Activated T-helper 9 cell treated with anti-CD3 and anti-CD28 coated beads, Interleukin-2, amount 50 U/mL, for 16 hours (primary cell): ENCODE results near the gene TMEM108.

Source experiments
- DNase-seq: peaks from one replicate; pipeline ENCODE4 v3.0.0-alpha.2; 2020; ENCODE audit warnings: low read depth

TMEM108 gene

DNA sequence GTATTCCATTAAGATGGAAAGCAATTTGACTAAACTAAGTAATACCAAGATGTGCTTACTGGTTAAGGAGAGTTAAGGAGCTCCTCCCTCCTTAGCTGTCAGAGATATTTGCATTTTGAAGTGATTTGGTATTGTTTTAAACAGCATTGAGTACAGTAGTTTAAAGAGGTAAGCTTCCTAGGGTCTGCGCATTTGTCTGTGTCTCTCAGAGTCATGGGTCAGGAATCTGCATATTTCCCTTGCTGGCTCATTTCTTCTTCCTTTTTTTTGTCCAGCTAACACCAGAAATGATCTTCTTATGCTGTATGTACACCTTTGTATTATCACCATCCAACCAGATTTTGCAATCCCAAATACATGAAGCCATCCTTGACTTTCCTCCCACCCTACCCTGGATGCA lies 198.7 kb downstream of the TMEM108 start:
- no peak for DNase-seq

GRCh38 chr3:133237380-133237779 lies 199.2 kb downstream of the TMEM108 start:
- DNase-seq, result no peak

GRCh38 chr3:133238015-133238414 lies 199.8 kb downstream of the TMEM108 start:
- no peak for DNase-seq

- no peak for DNase-seq
Observed at GRCh38 chr3:133246119-133246518, 207.9 kb downstream of the TMEM108 start.

- DNase-seq, result no peak
Observed at GRCh38 chr3:133246773-133247172, 208.6 kb downstream of the TMEM108 start.

- DNase-seq, result no peak
Observed at GRCh38 chr3:133248389-133248788, 210.2 kb downstream of the TMEM108 start.

- no peak for DNase-seq
Observed at GRCh38 chr3:133249490-133249889, 211.3 kb downstream of the TMEM108 start.

- no peak for DNase-seq
Observed at GRCh38 chr3:133254151-133254550, 216.0 kb downstream of the TMEM108 start.

- no peak for DNase-seq
Observed at GRCh38 chr3:133254716-133255115, 216.5 kb downstream of the TMEM108 start.

DNA sequence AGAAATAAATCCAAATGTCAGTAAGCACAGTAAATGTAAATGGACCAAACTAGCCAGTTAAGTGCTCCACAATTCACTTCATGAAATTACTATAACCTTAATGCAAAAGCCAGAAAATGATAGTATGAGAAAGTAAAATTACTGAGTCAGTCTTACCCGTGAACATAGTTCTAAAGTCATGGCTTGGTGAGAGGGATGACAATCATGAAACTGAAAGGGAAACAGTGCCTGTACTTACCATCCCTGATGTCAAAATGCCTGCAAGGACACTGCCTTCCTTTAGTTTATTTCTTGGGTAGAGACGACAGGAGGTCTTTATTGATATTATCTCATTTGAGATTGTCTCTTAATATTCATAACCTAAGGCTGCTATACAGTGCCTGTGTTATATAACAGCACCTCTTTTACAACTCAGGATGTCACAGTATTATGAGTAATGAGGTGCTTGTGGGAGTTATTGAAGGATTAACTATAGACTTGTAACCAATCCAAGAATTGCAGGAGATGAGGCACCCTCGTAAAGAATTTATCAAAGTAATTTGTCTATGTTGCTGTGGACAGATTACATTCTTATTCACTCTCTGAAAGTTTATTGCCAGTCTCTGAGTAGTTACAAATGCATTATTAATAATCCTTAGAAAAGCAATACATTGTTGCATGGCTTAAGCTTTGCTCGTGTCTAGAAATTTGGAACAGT lies 218.7 kb downstream of the TMEM108 start:
- DNase-seq, result no peak

GRCh38 chr3:133258358-133258757 lies 220.2 kb downstream of the TMEM108 start:
- no peak for DNase-seq

GRCh38 chr3:133259767-133260166 lies 221.6 kb downstream of the TMEM108 start:
- no peak for DNase-seq

DNA sequence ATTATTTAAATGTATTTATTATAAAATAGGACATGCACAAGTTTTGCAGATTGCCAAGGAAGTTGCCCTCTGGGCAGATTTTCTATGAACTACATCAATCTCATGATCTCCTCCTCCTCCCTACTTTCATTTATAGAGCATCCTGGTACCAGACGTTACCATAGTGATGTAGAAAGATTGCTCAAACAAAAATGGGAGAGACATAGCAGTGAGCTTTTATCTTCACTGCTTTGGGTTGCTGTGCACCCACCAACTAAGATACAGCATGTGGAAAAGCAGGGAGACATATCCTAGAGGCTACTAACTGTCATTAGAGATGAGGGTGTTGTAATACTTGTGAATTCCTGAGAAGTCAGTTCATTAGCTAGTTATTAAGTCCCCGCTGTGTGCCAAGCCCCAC lies 224.1 kb downstream of the TMEM108 start:
- no peak for DNase-seq

GRCh38 chr3:133264920-133265319 lies 226.7 kb downstream of the TMEM108 start:
- DNase-seq, result no peak

GRCh38 chr3:133268726-133269134 lies 230.5 kb downstream of the TMEM108 start:
- no peak for DNase-seq

DNA sequence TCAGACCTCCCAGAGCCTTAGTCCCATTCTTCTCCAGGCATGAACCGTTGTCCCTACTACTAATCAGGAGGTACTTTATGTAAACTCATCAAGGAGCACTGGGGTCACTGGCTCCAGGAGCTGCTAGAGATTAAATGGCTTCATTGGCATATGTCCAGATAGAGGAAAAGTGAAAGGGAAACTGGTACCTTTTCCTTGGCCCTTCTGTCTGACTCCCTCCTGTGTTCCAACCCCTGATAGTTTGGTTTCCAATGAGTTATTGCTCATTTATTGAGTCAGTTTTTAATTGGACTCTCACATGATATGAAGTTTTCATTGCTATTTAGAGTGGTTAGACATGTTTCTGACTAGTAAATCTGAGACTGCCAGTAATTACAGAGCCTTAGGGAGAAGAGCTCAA lies 231.2 kb downstream of the TMEM108 start:
- DNase-seq, result no peak

GRCh38 chr3:133270631-133271030 lies 232.4 kb downstream of the TMEM108 start:
- no peak for DNase-seq

DNA sequence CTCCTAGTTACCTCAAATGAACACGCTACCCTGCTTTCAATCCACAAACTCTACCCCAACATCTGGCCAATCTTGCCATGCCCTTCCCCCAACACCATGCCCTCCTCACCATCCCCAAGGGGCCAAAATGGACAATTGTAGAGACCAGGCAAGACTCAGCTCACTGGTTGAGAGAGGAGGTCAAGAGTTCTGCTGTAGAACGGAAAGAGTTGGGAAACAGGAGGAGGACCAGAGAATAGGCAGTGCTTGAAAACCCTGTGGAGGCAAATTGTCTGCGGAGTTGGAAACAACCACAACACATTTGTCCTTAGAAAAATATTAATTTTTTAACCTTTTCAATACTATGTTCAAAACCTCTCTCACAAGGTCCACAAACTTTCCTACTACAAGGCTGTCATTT lies 232.9 kb downstream of the TMEM108 start:
- no peak for DNase-seq

GRCh38 chr3:133271539-133271938 lies 233.3 kb downstream of the TMEM108 start:
- DNase-seq, result no peak

GRCh38 chr3:133273346-133273745 lies 235.2 kb downstream of the TMEM108 start:
- DNase-seq, result no peak

- DNase-seq, result no peak
Observed at GRCh38 chr3:133274477-133274876, 236.3 kb downstream of the TMEM108 start.

- DNase-seq, result no peak
Observed at GRCh38 chr3:133276594-133276993, 238.4 kb downstream of the TMEM108 start.

- no peak for DNase-seq
Observed at GRCh38 chr3:133277813-133278212, 239.6 kb downstream of the TMEM108 start.

DNA sequence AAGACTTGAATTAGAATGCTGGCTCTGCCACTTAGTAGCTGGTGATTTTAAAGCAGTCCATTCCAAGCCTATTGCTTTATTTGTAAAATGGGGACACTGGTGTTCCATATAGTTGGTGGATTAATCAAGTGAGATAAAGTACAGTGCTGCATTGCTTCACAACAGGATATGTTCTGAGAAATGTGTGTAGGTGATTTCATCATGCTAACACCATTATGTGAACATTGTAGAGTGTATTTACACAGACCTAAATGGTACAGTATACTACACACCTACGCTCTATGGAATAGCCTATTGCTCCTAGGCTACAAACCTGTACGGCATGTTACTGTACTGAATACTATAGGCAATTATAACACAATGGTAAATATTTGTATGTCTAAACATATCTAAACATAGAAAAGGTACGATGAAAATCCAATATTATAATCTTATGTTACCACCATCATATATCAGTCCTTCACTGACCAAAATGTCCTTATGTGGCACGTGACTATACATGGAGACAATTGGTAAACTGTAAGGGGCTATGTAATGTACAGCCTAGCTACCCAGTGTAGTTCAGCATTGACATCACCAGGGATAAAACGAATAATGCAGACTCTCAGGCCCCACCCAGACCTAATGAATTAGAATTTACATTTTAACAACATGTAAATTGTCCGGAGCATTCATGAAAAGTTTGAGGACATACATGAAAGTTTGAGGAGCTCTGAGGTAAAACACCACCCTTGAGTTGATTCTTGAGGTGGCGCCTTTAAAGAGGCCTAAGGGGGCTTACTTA lies 240.3 kb downstream of the TMEM108 start:
- DNase-seq, result no peak
